Large intestine (tissue), 3 donors: ENCODE data around the gene TRIM62. TPM values are rescaled to one million over a fixed set of nuclear protein-coding genes. Genes with fewer than 3 reads are reported as not detected.
A peak's percentile ranks its signal among the peaks of the same experiment; 100 is the strongest.

Experiments
- DNase-seq, 2 donors: peaks; one replicate each; pipeline versions ENCODE4 v3.0.0 to v3.0.0-alpha.2; 2013
- H3K27ac ChIP-seq: one replicate; pipeline ENCODE4 v1.5.1; 2013; ENCODE audit warnings: low read length
- H3K27me3 ChIP-seq: 2 replicates; pipeline ENCODE4 v1.6.1; 2013; ENCODE audit warnings: low read length; ENCODE audit not compliant: control insufficient read depth, insufficient read depth
- H3K36me3 ChIP-seq: 2 replicates; pipeline ENCODE4 v1.6.1; 2013; ENCODE audit warnings: low read length; ENCODE audit not compliant: control insufficient read depth, insufficient read depth
- H3K4me1 ChIP-seq: one replicate; pipeline ENCODE4 v1.6.1; 2013; ENCODE audit warnings: low read length; ENCODE audit not compliant: control insufficient read depth, insufficient read depth
- H3K4me3 ChIP-seq: one replicate; pipeline ENCODE4 v1.5.1; 2013; ENCODE audit warnings: low read length
- H3K9me3 ChIP-seq: one replicate; pipeline ENCODE4 v1.6.1; 2013; ENCODE audit warnings: mild to moderate bottlenecking, low read depth, low read length, moderate library complexity; ENCODE audit not compliant: control insufficient read depth
- WGBS: methylation state at CpG from one replicate; pipeline ENCODE4 v1.1.5; 2013; ENCODE audit warnings: low lambda C conversion rate; ENCODE audit not compliant: insufficient coverage; 5-methylcytosine and 5-hydroxymethylcytosine counted together
- polyA plus RNA-seq: library from polyadenylated mRNA; unstranded; fragments of 120-200 nt; gene quantifications from one replicate; pipeline ENCODE4 v1.2.1, GENCODE V29; 2013

The TRIM62 gene
- polyA plus RNA-seq, 1 donor = 3.2 TPM

DNA sequence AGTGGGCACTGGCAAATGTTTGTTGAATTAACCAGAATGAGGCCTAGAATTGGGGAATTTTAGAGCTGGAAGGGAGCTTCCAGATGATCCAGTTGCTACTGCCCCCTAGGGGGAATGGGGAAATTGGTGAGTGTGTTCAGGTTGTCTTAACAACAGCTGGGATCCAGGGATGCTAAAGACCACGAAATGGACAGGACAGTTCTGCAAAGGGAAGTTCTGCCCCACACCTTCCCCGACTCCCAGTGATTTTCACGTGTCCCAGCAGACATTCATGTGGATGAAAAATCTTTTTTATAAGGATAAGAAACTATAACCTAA, 33.9 kb downstream of the TRIM62 start:
- no peaks in the 10 kb centered on the region for H3K4me1 ChIP-seq
- no peak overlapping the region for H3K4me3 ChIP-seq
- H3K27ac ChIP-seq = no peak overlapping the region
- 100% methylated on average over 1 of the region's 3 CpGs for WGBS
- H3K9me3 ChIP-seq = no peaks in the 10 kb centered on the region
- H3K27me3 ChIP-seq = no peaks in the 10 kb centered on the region
- H3K36me3 ChIP-seq = peaks cover 13% of the 10 kb centered on the region
- DNase-seq = no peak

DNA sequence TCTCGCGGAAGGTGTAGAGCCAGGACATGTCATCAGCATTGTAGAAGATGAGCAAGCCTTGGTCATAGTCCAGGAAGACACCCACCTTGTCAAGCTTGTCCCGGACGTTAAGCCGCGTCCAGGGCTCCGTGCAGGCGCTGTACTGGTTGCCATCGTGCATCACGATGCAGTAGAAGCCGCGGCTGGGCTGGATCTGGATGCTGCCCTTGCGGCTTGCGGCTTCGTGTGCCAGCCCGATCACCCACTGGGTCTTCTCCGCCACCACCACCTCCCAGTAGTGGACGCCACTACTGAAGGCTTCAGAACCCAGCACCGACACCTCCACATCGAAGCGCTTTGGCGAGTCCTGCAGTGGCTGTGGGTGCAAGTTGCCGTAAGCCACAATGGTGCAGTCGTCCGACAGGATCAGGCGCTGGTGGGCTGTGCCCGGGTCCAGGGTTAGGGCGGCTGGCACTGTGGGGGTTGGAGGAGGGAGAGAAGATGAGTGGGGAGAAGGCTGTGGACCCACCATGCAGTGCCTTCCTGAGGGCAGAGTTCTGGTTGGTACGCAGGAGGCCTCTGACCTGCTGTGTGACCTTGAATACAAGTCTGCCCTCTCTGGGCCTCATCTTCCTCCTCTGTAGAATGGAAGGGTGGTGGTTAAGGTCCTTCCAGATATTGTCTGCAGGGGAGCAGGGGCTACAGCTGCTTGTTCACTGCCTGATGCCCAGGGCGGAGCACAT, 34.4 kb downstream of the TRIM62 start:
- no CpG with 5 or more reads among the region's 30 CpGs for WGBS
- Histone ChIP-seq H3K27ac (no peak overlapping the region), H3K4me3 (no peak overlapping the region), H3K4me1 (no peaks in the 10 kb centered on the region), H3K9me3 (no peaks in the 10 kb centered on the region), H3K36me3 (peaks cover 13% of the 10 kb centered on the region), H3K27me3 (no peaks in the 10 kb centered on the region)
- DNase-seq = no peak

DNA sequence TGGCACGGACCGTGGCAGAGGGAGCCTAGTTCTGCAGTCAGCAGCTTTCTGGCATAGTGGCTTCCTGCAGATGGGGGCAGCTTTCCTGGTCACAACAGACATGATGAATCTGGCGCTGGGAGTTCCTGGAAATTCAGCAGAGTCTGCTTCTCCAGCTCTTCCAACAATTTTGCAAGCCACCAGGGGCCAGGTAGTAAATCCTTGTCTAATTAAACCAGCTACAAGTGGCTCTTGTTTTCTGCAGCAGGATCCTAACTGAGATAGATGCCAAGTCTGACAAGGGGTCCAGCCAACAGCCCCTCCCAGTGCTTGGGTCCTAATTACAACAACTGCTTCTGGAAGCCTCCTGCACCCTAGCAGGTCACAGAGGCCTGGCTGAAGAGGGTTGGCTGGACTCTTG, 35.8 kb downstream of the TRIM62 start:
- WGBS = no CpG with 5 or more reads among the region's 3 CpGs
- no peak overlapping the region for H3K4me3 ChIP-seq
- DNase-seq = no peak
- no peak overlapping the region for H3K27ac ChIP-seq
- H3K36me3 ChIP-seq = peaks cover 13% of the 10 kb centered on the region
- no peaks in the 10 kb centered on the region for H3K27me3 ChIP-seq
- no peaks in the 10 kb centered on the region for H3K9me3 ChIP-seq
- H3K4me1 ChIP-seq = no peaks in the 10 kb centered on the region

DNA sequence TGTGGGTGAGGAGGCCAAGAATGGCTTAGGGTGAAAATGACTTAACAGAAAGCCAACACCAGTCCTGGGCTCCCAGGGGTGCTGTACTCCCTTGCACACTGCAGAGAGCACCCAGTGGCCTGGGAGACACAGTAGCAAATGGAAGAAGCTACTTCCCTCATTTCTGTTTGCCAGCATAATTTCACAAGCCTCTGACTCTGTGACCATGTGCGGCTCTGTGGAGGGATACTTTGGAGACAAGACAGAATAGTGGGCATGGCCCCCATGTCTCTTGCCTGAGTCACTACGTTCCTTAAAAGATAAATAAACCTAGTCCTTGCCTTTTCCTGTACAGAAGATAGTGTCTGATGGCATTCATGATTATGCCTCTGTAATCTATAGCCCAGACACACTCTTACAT, 38.1 kb downstream of the TRIM62 start:
- no peak overlapping the region for H3K4me3 ChIP-seq
- H3K27ac ChIP-seq = no peak overlapping the region
- H3K27me3 ChIP-seq = no peaks in the 10 kb centered on the region
- no CpG with 5 or more reads among the region's 2 CpGs for WGBS
- peaks cover 13% of the 10 kb centered on the region for H3K36me3 ChIP-seq
- H3K4me1 ChIP-seq = no peaks in the 10 kb centered on the region
- DNase-seq = no peak
- H3K9me3 ChIP-seq = no peaks in the 10 kb centered on the region

DNA sequence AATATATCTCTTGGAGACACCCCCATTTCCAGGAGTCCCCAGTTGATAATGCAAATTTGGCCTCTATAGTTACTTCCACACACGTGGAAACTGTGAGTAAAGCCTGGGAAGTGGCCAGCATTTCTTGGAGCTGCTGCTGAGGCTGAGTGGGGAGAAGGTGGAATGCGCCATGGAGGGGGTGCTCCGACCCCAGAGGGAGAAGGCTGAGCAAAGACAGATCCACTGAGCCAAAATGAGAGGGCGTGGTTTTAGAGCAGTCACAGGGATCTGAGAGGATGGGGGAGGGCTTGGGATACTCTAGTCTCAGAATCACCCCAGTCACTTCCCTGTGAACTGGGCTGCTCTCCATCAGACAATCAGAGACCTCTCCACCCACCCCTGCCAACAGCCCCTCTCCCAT, 38.7 kb downstream of the TRIM62 start:
- DNase-seq = peak in 1 of 2 donors; percentile 27
- H3K27ac ChIP-seq = no peak overlapping the region
- no CpG with 5 or more reads among the region's 4 CpGs for WGBS

DNA sequence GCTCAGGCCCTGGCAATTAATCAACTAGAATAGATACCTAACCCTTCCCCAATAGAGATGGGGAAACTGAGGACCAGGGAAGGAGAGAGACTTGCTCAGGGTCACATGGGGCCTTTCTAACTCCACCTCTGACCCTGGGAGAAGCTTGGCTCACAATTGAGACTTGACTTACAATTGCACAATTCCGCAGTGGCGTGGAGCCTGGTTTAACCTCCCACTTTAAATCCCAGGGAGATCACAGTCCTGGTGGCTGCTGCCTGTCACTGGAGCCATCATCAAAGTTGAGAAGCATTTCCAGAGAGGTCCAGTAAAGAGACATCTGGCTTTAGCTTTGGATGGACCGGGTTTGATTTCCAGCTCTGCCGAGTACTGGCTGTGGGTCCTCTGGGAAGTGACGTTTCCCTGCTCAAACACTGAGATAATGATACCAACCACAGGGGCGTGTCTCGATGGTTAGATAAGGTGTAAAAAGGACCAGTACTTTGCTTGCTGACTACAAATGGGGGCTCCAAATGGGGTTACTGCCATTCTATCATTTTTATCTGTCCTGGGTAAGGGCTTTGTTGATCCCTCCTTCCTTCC, 39.3 kb downstream of the TRIM62 start:
- Histone ChIP-seq H3K27ac (no peak overlapping the region), H3K36me3 (peaks cover 12% of the 10 kb centered on the region), H3K4me3 (no peak overlapping the region), H3K4me1 (no peaks in the 10 kb centered on the region), H3K27me3 (no peaks in the 10 kb centered on the region), H3K9me3 (no peaks in the 10 kb centered on the region)
- no peak for DNase-seq
- WGBS = no CpG with 5 or more reads among the region's 7 CpGs

More for the DNA sequence above, 38.7 kb downstream of the TRIM62 start:
- no peaks in the 10 kb centered on the region for H3K4me1 ChIP-seq
- no peaks in the 10 kb centered on the region for H3K27me3 ChIP-seq
- no peaks in the 10 kb centered on the region for H3K9me3 ChIP-seq
- no peak overlapping the region for H3K4me3 ChIP-seq
- peaks cover 13% of the 10 kb centered on the region for H3K36me3 ChIP-seq

DNA sequence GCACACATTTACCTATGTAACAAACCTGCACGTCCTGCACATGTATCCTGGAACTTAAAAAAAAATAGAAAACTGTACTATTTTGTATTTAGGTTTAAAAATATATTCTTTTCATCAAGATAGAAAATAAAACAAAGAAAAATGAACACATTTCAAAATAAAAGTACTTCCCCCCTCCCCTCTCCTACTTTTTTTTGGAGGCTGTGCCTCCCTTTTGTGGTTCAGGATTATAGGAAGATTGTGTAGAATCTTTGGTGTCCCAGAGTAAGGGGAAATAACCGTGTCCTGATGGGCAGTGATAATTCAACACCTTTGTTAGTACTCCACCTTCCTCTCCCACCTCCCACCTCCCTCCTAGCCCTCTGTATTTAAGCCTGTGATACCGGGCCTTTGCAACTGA, 40.1 kb downstream of the TRIM62 start:
- H3K27ac ChIP-seq = no peak overlapping the region
- WGBS = no CpG with 5 or more reads among the region's 3 CpGs
- H3K27me3 ChIP-seq = no peaks in the 10 kb centered on the region
- no peaks in the 10 kb centered on the region for H3K4me1 ChIP-seq
- no peaks in the 10 kb centered on the region for H3K9me3 ChIP-seq
- H3K4me3 ChIP-seq = no peak overlapping the region
- DNase-seq = no peak
- H3K36me3 ChIP-seq = peaks cover 8% of the 10 kb centered on the region

DNA sequence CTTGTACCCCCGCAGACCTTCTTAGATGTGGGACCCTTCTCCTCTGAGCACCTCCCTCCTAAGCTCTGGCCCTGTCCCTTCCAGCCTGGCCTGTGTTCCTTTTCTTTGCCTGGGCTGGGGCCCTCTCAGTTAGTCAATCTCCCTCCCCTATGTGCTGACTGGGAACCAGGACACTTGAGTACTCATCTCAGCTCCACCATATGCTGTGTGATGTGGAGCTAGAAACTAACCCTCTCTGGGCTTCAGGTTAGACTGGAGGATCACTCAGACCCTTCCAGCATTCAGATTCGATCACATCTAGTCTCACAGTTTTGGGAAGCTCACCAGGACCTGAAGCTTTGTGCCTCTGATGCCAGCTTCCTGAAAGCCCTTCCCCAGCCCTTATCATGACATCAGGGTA, 40.6 kb downstream of the TRIM62 start:
- DNase-seq = no peak
- H3K4me1 ChIP-seq = no peaks in the 10 kb centered on the region
- H3K27me3 ChIP-seq = no peaks in the 10 kb centered on the region
- H3K36me3 ChIP-seq = peaks cover 4% of the 10 kb centered on the region
- no peak overlapping the region for H3K27ac ChIP-seq
- H3K4me3 ChIP-seq = no peak overlapping the region
- WGBS = no CpG with 5 or more reads among the region's 2 CpGs
- H3K9me3 ChIP-seq = no peaks in the 10 kb centered on the region

DNA sequence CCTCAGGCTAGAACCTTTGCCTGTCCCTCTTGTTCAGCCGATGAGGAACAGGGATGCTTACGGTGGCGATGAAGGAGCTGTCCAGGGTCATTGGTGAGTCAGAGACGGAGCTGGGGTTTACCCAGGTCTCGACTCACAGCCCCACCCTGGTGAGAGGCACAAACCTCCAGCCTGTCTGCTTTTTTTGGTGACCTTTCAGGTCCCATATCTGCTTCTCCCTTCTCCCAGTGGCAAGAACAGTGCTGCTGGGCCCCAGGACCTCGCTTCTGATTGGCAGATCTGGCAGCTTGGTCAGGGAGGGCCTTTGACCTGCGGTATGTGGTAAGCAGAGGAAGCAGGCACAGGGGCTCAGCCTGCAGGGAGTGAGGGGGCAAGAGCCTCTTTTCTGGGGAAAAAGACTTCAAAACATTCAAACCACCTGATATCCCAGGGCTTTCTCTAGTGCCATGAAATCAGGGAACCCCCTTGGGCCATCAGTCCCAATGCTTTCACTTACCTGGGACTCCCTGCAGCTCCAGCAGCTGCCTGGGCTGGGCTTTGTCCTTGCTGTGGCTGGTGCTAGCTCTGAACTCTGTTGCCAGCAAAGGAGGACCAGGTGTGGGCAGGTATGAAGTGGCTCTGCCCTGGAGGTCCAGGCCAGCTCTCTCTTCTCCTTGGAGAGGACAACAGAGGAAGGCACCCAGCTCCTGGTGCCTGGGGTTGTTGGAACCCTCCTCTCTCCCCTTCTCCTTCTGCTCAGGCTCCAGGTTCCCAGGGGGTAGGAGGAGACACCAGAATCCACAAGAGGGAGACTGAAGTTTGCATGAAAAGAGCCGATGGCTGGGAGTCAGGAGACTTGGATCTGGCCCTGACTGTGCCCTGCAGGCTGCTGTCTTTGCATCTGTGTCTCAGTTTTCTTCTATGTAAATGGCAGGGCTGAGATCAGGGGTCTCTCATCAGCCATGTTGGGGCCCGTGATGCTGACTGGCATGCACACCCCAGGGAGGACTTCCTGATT, 41.4 kb downstream of the TRIM62 start:
- Histone ChIP-seq H3K27ac (no peak overlapping the region), H3K9me3 (no peaks in the 10 kb centered on the region), H3K27me3 (no peaks in the 10 kb centered on the region), H3K36me3 (no peaks in the 10 kb centered on the region), H3K4me1 (no peaks in the 10 kb centered on the region), H3K4me3 (no peak overlapping the region)
- no peak for DNase-seq
- no CpG with 5 or more reads among the region's 9 CpGs for WGBS

DNA sequence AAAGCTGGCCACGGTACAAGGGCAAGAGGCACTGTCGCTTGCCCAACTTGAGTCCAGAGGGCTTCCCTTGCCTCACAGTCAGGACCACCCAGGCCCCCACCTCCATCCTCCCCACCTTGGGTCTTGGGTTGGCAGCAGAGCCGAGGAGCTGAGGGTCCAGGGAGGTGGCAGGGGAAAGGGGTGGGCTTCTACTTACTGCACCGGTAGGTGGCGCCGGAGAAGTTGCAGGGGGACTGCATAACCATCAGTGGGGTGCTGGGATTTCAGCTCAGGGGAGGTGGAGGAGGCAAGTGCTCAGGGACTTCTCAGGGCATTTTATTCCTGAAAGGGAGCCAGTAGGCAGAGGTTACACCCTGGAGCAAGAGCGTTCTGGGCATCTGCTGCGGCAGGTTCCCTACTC, 44.0 kb downstream of the TRIM62 start:
- no CpG with 5 or more reads among the region's 8 CpGs for WGBS
- Histone ChIP-seq H3K27me3 (no peaks in the 10 kb centered on the region), H3K27ac (no peak overlapping the region), H3K4me1 (no peaks in the 10 kb centered on the region), H3K9me3 (no peaks in the 10 kb centered on the region), H3K36me3 (no peaks in the 10 kb centered on the region), H3K4me3 (no peak overlapping the region)
- DNase-seq = no peak
